ENCODE results near the gene HOXA2. TPM values are rescaled to one million over a fixed set of nuclear protein-coding genes. Genes with fewer than 3 reads are reported as not detected.

Gene HOXA2
- total RNA-seq, 2 donors from 2014 or later, result not detected

DNA sequence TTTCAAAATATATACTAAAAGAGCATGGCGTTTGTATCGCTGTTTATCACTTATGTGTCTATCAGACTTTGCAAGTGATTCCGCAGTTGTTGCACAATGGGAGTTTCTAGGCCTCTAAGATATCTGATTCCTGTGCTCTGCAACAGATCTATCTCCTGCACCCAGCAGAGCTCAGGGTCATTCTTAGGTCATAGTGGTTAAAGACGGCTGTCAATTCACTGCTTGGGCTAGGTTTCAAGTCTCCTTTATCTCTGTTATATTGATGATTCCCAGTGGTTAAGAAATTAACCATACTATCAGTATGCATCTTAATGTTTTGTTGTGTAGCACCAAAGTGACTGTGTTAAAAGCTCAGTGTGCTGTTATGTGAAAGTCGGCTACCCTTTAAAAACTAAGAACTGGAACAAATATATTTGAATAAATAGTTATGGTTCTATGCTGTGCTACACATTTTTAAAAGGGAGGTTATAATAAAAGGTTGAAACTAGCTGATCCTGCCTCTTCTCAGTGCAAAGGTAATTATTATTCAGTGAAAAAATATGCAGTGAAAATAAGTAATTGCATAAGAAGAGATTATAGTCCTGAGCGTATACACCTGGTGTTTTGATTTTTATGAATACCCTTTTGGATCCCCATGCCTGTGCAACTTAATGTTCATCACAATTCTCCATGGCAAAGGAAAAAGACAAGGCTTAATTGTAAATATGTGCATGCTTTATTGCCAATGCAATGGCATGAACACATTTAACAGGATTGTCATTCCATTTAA, 30.7 kb downstream of the HOXA2 start:
- H3K4me1 ChIP-seq (ENCODE audit: control insufficient read depth, insufficient read depth, low read length), result no peaks in the 10 kb centered on the region

GRCh38 chr7:27068259-27068658, 34.2 kb downstream of the HOXA2 start:
- 94 to 100% methylated on average over 1 of the region's 1 CpG for WGBS, 2 experiments (ENCODE audit: insufficient coverage in 1 of 2, insufficient read length in 1 of 2)
- H3K4me1 ChIP-seq (ENCODE audit: control insufficient read depth, insufficient read depth, low read length), result no peaks in the 10 kb centered on the region
- no peaks in the 10 kb centered on the region for H3K9me3 Mint-ChIP-seq

More for the DNA sequence above, 30.7 kb downstream of the HOXA2 start:
- H3K4me1 Mint-ChIP-seq, result peaks cover 2% of the 10 kb centered on the region
- Histone ChIP-seq H3K27ac (ENCODE audit: low read depth, low read length) (no peak overlapping the region), H3K9ac (ENCODE audit: extremely low read depth, low read length, poor library complexity, severe bottlenecking) (no peak overlapping the region), H3K36me3 (ENCODE audit: control insufficient read depth, insufficient read depth, low read length) (no peaks in the 10 kb centered on the region), H3K9me3 (ENCODE audit: control insufficient read depth, low read length) (no peaks in the 10 kb centered on the region), H3K4me3 (ENCODE audit: low read length) (no peak overlapping the region), H3K27me3 (ENCODE audit: control insufficient read depth, insufficient read depth, low read length, poor library complexity, severe bottlenecking) (peaks cover 70% of the 10 kb centered on the region)
- no peaks in the 10 kb centered on the region for H3K36me3 Mint-ChIP-seq (ENCODE audit: low read depth)
- DNase-seq, result no peak
- no peak overlapping the region for H3K27ac Mint-ChIP-seq
- WGBS, 2 experiments (ENCODE audit: insufficient coverage in 1 of 2, insufficient read length in 1 of 2), result 74 to 84% methylated on average over 4 to 6 of the region's 6 CpGs
- H3K9me3 Mint-ChIP-seq, result no peaks in the 10 kb centered on the region
- peaks cover 66% of the 10 kb centered on the region for H3K27me3 Mint-ChIP-seq (ENCODE audit: insufficient read depth)
- TF ChIP-seq CTCF (conservative IDR thresholded peaks at IDR 0.05), result no peak
- no peak overlapping the region for H3K4me3 Mint-ChIP-seq

DNA sequence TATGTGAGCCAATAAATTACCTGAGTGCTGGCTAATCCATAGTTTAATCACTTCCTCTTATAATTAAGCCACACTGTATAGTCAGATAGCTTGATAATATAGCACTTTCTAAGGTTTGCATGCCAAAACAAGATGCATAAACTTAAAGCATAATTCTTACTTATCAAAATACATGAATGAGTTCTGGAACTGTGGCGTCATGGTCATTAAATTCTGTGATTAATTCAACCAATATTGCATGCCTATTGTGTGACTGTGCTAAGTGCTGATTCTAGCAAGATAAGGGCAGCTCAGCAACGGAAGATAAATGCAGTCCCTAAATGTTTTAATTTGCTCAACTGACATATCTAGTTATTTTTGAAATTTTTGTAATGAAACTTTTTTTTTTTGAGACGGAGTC, 36.3 kb downstream of the HOXA2 start:
- no peaks in the 10 kb centered on the region for H3K9me3 Mint-ChIP-seq
- no peak overlapping the region for H3K27ac Mint-ChIP-seq
- H3K36me3 Mint-ChIP-seq (ENCODE audit: low read depth), result no peaks in the 10 kb centered on the region
- H3K27me3 Mint-ChIP-seq (ENCODE audit: insufficient read depth), result peaks cover 38% of the 10 kb centered on the region
- no peaks in the 10 kb centered on the region for H3K4me1 Mint-ChIP-seq
- TF ChIP-seq CTCF (conservative IDR thresholded peaks at IDR 0.05), result no peak
- H3K4me1 ChIP-seq (ENCODE audit: control insufficient read depth, insufficient read depth, low read length), result no peaks in the 10 kb centered on the region
- WGBS, 2 experiments (ENCODE audit: insufficient coverage in 1 of 2, insufficient read length in 1 of 2), result 83 to 94% methylated on average over 2 to 3 of the region's 3 CpGs
- H3K4me3 ChIP-seq (ENCODE audit: low read length), result no peak overlapping the region
- no peak overlapping the region for H3K9ac ChIP-seq (ENCODE audit: extremely low read depth, low read length, poor library complexity, severe bottlenecking)
- H3K4me3 Mint-ChIP-seq, result no peak overlapping the region
- no peaks in the 10 kb centered on the region for H3K36me3 ChIP-seq (ENCODE audit: control insufficient read depth, insufficient read depth, low read length)
- H3K27me3 ChIP-seq (ENCODE audit: control insufficient read depth, insufficient read depth, low read length, poor library complexity, severe bottlenecking), result peaks cover 32% of the 10 kb centered on the region
- no peak overlapping the region for H3K27ac ChIP-seq (ENCODE audit: low read depth, low read length)
- no peak for DNase-seq
- no peaks in the 10 kb centered on the region for H3K9me3 ChIP-seq (ENCODE audit: control insufficient read depth, low read length)

More at GRCh38 chr7:27068259-27068658, 34.2 kb downstream of the HOXA2 start:
- Histone ChIP-seq H3K9ac (ENCODE audit: extremely low read depth, low read length, poor library complexity, severe bottlenecking) (no peak overlapping the region), H3K27ac (ENCODE audit: low read depth, low read length) (no peak overlapping the region), H3K36me3 (ENCODE audit: control insufficient read depth, insufficient read depth, low read length) (no peaks in the 10 kb centered on the region), H3K27me3 (ENCODE audit: control insufficient read depth, insufficient read depth, low read length, poor library complexity, severe bottlenecking) (peaks cover 48% of the 10 kb centered on the region), H3K4me3 (ENCODE audit: low read length) (no peak overlapping the region), H3K9me3 (ENCODE audit: control insufficient read depth, low read length) (no peaks in the 10 kb centered on the region)
- Mint-ChIP-seq H3K36me3 (ENCODE audit: low read depth) (no peaks in the 10 kb centered on the region), H3K27me3 (ENCODE audit: insufficient read depth) (peaks cover 45% of the 10 kb centered on the region), H3K4me1 (peaks cover 2% of the 10 kb centered on the region), H3K4me3 (no peak overlapping the region), H3K27ac (no peak overlapping the region)
- no peak for TF ChIP-seq CTCF (conservative IDR thresholded peaks at IDR 0.05)
- DNase-seq, result no peak
